ENCODE data around the gene NENF. TPM values are rescaled to one million over a fixed set of nuclear protein-coding genes. Genes with fewer than 3 reads are reported as not detected.

NENF gene
- total RNA-seq, 1 donor from 2014 or later, result 19.5 TPM

GRCh38 chr1:212457740-212458338 lies 25.1 kb downstream of the NENF start:
- intact Hi-C loops (cut with micrococcal nuclease), result loop anchor here (1.0 to 10.0 kb wide), 4 partner anchors 167 to 943 kb away; no protein-coding TSS in a partner anchor

GRCh38 chr1:212458817-212459216 lies 26.1 kb downstream of the NENF start:
- intact Hi-C loops (cut with micrococcal nuclease), result loop anchor here (10.0 kb wide), 1 partner anchor 944 kb away; no protein-coding TSS in a partner anchor

GRCh38 chr1:212459656-212460055 lies 26.9 kb downstream of the NENF start:
- intact Hi-C loops (cut with micrococcal nuclease), result loop anchor here (10.0 kb wide), 1 partner anchor 945 kb away; no protein-coding TSS in a partner anchor

GRCh38 chr1:212460376-212460775 lies 27.7 kb downstream of the NENF start:
- intact Hi-C loops (cut with micrococcal nuclease), result no loop called here

GRCh38 chr1:212461916-212462660 lies 29.4 kb downstream of the NENF start:
- intact Hi-C loops (cut with micrococcal nuclease), result no loop called here

GRCh38 chr1:212463565-212464285 lies 31.0 kb downstream of the NENF start:
- intact Hi-C loops (cut with micrococcal nuclease), result no loop called here

- intact Hi-C loops (cut with micrococcal nuclease), result no loop called here
Measured at GRCh38 chr1:212465311-212465710, 32.6 kb downstream of the NENF start.

- intact Hi-C loops (cut with micrococcal nuclease), result no loop called here
Measured at GRCh38 chr1:212466437-212466836, 33.7 kb downstream of the NENF start.

GRCh38 chr1:212466898-212467650 lies 34.4 kb downstream of the NENF start:
- intact Hi-C loops (cut with micrococcal nuclease), result no loop called here

GRCh38 chr1:212467843-212468482 lies 35.2 kb downstream of the NENF start:
- intact Hi-C loops (cut with micrococcal nuclease), result no loop called here

GRCh38 chr1:212470059-212470458 lies 37.3 kb downstream of the NENF start:
- intact Hi-C loops (cut with micrococcal nuclease), result no loop called here

GRCh38 chr1:212471286-212471685 lies 38.6 kb downstream of the NENF start:
- intact Hi-C loops (cut with micrococcal nuclease), result no loop called here

- intact Hi-C loops (cut with micrococcal nuclease), result no loop called here
Measured at GRCh38 chr1:212471891-212472675, 39.4 kb downstream of the NENF start.

- intact Hi-C loops (cut with micrococcal nuclease), result no loop called here
Measured at GRCh38 chr1:212473729-212474128, 41.0 kb downstream of the NENF start.

GRCh38 chr1:212475151-212475550 lies 42.4 kb downstream of the NENF start:
- intact Hi-C loops (cut with micrococcal nuclease), result loop anchor here (5.0 kb wide), 1 partner anchor 82 kb away; no protein-coding TSS in a partner anchor

- intact Hi-C loops (cut with micrococcal nuclease), result loop anchor here (5.0 kb wide), 1 partner anchor 81 kb away; no protein-coding TSS in a partner anchor
Measured at GRCh38 chr1:212475831-212476230, 43.1 kb downstream of the NENF start.

- intact Hi-C loops (cut with micrococcal nuclease), result loop anchor here (1.0 to 5.0 kb wide), 10 partner anchors 80 to 518 kb away; partner anchors contain the start of gene ATF3
Measured at GRCh38 chr1:212477014-212477679, 44.4 kb downstream of the NENF start.

GRCh38 chr1:212477680-212478466 lies 45.2 kb downstream of the NENF start:
- intact Hi-C loops (cut with micrococcal nuclease), result loop anchor here (1.0 to 5.0 kb wide), 10 partner anchors 79 to 517 kb away; partner anchors contain the start of gene ATF3
